CD4-positive, alpha-beta T cell treated with Interleukin-12 subunit alpha and Interleukin-12 subunit beta, for 1 hour (primary cell): Measurements from ENCODE around the gene NCKAP5.

Experiments
- DNase-seq: peaks from one replicate; pipeline ENCODE4 v3.0.0-alpha.2; 2020

Gene NCKAP5

DNA sequence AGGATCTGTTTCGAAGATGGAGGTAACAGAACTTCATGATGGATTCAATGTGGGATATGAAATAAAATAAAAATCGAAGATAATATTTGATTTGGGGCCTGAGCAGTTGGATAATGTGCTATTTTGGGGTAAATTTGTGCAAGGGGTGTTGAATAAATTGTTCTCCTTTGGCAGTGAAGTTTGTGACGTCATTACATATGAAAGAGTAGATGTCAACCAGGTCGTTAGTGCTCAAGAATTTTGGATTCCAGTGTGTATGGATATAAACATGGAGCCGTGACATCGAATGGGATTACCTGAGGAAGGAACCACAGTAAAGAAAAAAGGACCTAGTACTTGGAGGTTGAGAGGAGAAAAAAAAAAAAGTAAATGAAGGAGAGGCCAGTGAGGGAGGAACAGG lies 253.0 kb downstream of the NCKAP5 start:
- DNase-seq, result no peak

GRCh38 chr2:133314795-133315194 lies 253.5 kb downstream of the NCKAP5 start:
- DNase-seq, result no peak

DNA sequence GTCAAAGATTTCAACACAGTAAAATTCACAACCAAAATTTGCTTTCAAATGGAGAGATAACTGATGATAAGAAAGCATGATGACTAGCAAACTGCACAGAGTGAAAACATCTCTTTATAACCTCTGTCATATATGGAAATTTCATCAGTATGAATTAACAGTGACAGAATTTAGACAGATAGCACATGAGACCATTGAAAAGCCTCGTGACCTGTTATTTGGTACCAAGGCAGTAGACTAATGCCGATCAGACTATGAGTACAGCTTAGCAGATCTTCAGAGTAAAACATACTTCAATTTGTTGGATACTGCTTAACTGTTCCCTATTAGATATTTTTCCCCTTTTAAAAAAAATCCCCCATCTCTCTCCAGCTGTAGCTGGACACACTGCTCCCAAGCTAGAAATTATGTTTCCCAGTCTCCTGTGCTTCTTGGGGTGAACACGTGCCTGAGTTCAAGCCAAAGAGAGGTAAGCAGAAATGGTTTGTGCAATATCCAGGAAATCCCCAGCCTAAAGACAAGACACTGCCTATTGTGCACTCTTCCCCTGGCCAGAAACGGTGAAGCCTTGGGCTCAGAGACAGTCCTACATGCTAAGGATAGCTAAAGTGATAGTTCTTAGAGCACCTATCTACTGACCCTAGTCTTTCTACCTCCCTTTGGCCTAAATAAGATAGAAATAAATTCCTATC lies 256.1 kb downstream of the NCKAP5 start:
- DNase-seq, result no peak

- no peak for DNase-seq
Observed at GRCh38 chr2:133306236-133306635, 262.0 kb downstream of the NCKAP5 start.

DNA sequence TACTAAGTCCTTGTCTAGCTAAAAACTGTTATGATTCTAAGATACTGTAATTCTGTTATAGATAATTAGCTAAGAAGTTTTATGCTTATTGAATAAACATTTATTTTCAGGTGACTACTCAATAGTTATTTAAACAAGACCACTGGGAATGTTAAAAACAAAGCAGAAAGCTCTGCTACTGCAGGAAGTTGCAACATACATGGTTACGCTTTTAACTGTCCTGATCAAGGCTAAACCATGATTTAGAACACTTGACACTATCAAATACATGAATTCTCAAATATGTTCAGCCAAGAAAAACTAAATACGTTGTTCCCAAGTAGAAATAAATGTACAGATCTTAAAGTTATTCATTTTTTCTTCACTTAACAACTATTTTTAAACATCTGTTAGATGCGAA lies 263.9 kb downstream of the NCKAP5 start:
- DNase-seq, result no peak

DNA sequence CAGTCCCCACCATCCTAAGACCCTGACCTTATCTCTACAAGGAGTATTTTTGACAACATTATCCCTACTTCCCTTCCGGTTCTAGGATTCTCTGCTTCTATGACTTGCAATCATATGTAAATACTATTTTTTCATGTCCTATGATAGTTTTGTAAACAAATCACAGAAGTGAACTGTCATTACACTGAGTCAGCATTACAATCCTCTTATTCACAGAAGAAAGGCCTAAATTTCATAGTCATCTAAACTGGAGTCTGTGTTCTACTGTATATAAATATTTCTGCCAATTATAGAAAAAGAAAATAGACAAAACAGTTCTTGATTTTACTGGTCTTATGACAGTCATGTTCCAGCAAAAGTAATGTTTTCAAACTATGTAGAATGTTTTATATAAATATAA lies 265.1 kb downstream of the NCKAP5 start:
- no peak for DNase-seq

DNA sequence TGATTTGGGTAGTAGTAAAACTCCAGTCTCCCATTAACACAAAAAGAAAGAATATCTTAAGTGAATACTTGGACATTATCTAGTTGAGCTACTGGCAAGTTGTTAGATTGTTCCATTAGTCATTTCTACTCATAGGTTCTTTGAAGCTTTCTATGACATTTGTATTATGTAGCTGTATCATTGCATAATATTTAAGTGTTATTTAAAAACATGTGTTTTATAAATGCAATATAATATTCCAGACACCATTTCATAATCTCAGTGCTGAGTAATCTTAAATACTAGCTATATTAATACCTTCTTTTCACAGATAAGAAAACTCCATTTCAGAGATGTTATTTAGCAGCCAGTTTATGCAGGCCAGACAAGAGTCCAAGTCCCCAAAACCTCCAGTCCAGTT lies 271.9 kb downstream of the NCKAP5 start:
- DNase-seq, result no peak

- DNase-seq, result no peak
Observed at GRCh38 chr2:133293544-133294353, 274.5 kb downstream of the NCKAP5 start.

GRCh38 chr2:133292259-133292658 lies 276.0 kb downstream of the NCKAP5 start:
- no peak for DNase-seq

- no peak for DNase-seq
Observed at GRCh38 chr2:133287709-133288108, 280.6 kb downstream of the NCKAP5 start.

- no peak for DNase-seq
Observed at GRCh38 chr2:133286326-133286922, 281.8 kb downstream of the NCKAP5 start.

- DNase-seq, result no peak
Observed at GRCh38 chr2:133273031-133273430, 295.2 kb downstream of the NCKAP5 start.

GRCh38 chr2:133271105-133271504 lies 297.2 kb downstream of the NCKAP5 start:
- no peak for DNase-seq

DNA sequence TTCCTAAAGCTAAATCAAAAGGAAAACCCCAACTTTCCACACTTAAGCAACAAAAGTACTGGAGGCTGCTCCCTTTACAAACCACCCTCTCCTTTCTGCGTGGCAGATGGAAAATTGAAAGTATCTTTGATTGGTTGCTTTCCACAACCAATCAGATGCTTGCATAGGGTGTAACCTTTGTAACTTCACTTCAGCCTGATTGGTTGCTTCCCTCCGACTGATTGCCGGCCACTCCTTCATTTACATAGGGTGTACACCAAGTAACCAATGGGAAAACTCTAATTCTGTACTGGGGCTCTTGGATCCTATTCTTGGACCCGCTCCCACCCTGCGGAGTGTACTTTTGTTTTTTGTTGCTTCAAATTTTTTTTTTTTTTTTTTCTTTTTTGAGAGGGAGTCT lies 297.7 kb downstream of the NCKAP5 start:
- no peak for DNase-seq

- DNase-seq, result no peak
Observed at GRCh38 chr2:133266926-133267590, 301.2 kb downstream of the NCKAP5 start.

- no peak for DNase-seq
Observed at GRCh38 chr2:133266041-133266925, 302.0 kb downstream of the NCKAP5 start.

DNA sequence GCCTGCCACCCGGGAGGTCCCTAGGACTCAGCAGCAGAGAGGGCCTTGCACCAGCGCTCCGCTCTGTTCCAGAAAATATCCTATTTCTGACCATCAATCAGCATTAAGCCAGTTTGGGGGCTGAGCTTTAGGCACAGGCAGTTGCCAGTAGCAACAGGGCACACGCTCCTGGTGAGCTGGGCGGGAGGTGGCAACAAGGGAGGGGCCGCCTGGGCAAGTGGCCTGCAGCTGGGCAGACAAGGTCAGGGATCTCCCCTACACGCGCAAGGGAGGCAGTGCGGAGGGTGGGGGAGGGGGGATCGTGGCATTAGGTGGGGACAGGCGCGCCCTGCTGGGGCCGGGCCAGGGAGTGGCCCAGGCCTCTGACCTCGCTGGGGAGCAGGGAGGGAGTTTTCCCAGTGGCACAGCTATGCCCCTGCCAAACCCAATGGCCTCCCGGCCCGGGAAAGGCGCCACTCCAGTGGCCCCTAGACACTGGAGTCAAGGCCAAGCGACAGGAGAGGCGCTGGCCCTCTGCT lies 302.8 kb downstream of the NCKAP5 start:
- DNase-seq, result no peak

DNA sequence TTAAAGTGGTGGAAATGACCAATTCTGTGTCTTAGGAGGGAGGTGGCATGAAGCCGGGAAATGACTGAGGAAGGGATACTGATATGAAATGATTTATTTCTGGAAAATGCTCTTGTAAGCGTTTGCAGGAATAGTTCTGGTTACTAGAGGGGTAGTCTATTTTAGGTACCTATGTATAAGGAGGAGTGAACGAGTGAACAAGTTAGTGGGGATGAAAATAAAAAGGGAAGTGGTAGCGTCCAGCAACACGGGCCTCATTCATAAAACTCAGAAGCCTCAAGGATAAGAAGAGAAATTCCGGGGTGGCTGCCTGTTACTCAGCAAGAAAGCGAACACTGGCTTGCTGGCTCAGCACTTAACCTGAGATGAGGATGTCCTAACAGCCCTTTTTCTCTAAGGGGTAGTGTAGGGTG lies 303.3 kb downstream of the NCKAP5 start:
- DNase-seq, result no peak

- no peak for DNase-seq
Observed at GRCh38 chr2:133262893-133263292, 305.4 kb downstream of the NCKAP5 start.

DNA sequence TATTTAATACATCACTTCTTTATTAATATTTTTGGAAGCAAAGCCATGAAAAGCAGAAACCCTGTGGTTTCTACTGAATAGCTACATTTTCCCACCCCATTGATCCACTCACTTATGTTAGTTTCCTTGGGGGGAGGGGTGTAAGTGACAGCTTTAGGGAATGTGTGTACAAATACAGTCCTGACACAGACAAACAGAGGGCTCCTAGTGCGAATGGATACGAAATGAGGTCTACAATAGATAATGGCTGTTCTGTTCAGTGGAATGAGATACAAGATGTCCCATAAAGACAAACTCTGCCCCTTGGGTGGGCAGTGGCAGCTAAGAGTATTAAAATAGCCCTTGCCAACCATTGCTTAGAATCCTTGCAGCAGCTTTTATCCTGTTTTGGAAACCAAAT lies 312.9 kb downstream of the NCKAP5 start:
- no peak for DNase-seq

DNA sequence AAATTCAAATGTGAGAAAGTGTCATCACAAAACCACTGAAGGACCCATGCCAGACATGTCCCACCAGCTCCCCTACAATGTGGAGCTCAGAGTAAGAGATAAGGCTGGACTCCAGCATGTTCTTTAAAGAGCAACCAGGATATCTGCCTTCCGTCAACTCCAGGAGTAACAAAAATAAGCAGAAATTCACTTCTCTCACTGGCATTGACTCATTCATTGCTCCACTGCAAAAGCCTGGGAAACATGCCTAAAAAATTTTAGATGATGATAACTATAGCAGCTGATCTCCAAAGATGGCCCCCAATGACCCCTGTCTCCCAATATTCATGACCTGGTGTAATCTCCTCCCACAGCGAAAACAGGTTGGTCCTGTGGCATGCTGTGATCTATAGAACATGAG lies 314.5 kb downstream of the NCKAP5 start:
- no peak for DNase-seq

- no peak for DNase-seq
Observed at GRCh38 chr2:133252780-133253355, 315.4 kb downstream of the NCKAP5 start.
